WERI-Rb-1 (cell line): ENCODE measurements around the gene AP5S1.

Experiments
- DNase-seq: peaks from one replicate; pipeline ENCODE4 v3.0.0-alpha.2; 2020
- H3K27ac ChIP-seq: fragments of 250-450 bp; sonication (Bioruptor Pico); 2 replicates; pipeline ENCODE4 v1.5.1; 2020; ENCODE audit warnings: mild to moderate bottlenecking, moderate library complexity
- H3K27me3 ChIP-seq: fragments of 250-450 bp; sonication (Bioruptor Pico); 2 replicates; pipeline ENCODE4 v1.5.1; 2021; ENCODE audit warnings: mild to moderate bottlenecking, low read depth, moderate library complexity; ENCODE audit not compliant: insufficient read depth, severe bottlenecking
- H3K36me3 ChIP-seq: fragments of 250-450 bp; sonication (Bioruptor Pico); 2 replicates; pipeline ENCODE4 v1.5.1; 2020; ENCODE audit warnings: mild to moderate bottlenecking, moderate library complexity
- H3K4me3 ChIP-seq: 2 replicates; pipeline ENCODE4 v1.5.1; 2011; ENCODE audit warnings: low read depth, mild to moderate bottlenecking, control low read depth, low read length
- H3K9me3 ChIP-seq: fragments of 250-450 bp; sonication (Bioruptor Pico); 2 replicates; pipeline ENCODE4 v1.5.1; 2021; ENCODE audit warnings: mild to moderate bottlenecking, moderate library complexity; ENCODE audit not compliant: severe bottlenecking
- TF ChIP-seq, protein P1 (sequence below): IDR thresholded peaks from 2 replicates; pipeline ENCODE4 v1.5.1; 2011; ENCODE audit warnings: low read depth, mild to moderate bottlenecking, control low read depth, inconsistent platforms, low read length

Gene AP5S1

DNA sequence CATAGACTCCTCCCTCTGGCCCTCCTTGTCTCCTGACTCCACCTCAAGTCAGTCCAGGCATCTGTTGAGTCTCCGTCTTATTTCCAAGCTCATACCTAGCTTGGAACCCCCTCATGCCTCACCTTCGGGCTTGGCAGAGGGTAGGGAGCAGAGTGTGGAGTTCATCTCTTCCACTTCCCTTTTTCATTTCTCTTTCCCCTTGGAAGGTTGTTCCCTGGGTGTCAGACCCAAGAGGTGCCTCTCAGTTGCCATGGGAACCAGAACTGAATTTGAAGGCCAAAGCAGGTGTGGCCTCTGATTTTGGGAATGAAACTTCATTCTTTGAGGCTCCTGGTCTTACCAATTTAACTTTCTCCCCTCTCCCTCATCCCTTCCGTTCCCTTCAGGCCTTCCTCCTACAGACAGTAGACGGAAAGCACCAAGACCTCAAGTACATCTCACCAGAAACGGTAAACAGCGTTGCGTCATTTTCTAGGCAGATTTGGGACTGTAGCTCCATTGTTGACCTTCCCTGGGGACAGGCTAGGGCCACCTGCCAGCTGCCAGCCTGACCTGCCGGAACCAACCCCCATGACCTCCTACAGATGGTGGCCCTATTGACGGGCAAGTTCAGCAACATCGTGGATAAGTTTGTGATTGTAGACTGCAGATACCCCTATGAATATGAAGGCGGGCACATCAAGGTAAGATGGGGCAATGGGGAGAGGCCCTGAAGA is 17.7 kb upstream of the AP5S1 start:
- Histone ChIP-seq H3K27ac (no peak overlapping the region), H3K4me3 (no peak overlapping the region), H3K9me3 (no peaks in the 10 kb centered on the region), H3K27me3 (no peaks in the 10 kb centered on the region), H3K36me3 (peaks cover 66% of the 10 kb centered on the region)
- DNase-seq: no peak
- TF ChIP-seq, protein P1, sequence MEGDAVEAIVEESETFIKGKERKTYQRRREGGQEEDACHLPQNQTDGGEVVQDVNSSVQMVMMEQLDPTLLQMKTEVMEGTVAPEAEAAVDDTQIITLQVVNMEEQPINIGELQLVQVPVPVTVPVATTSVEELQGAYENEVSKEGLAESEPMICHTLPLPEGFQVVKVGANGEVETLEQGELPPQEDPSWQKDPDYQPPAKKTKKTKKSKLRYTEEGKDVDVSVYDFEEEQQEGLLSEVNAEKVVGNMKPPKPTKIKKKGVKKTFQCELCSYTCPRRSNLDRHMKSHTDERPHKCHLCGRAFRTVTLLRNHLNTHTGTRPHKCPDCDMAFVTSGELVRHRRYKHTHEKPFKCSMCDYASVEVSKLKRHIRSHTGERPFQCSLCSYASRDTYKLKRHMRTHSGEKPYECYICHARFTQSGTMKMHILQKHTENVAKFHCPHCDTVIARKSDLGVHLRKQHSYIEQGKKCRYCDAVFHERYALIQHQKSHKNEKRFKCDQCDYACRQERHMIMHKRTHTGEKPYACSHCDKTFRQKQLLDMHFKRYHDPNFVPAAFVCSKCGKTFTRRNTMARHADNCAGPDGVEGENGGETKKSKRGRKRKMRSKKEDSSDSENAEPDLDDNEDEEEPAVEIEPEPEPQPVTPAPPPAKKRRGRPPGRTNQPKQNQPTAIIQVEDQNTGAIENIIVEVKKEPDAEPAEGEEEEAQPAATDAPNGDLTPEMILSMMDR: no peak

DNA sequence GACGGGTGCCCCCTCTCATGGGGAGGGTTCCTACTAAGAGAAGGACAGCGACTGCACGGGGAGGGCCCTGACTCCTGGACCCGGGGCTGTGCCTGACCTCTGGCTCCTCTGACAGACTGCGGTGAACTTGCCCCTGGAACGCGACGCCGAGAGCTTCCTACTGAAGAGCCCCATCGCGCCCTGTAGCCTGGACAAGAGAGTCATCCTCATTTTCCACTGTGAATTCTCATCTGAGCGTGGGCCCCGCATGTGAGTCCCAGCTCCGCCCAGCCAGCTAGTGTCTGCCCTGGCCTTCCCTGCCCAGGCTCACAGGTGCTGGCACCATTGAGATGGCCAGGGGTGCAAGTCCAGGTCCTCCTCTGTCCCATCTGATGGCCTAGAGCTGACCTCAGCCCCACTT is 17.1 kb upstream of the AP5S1 start:
- Histone ChIP-seq H3K4me3 (no peak overlapping the region), H3K36me3 (peaks cover 63% of the 10 kb centered on the region), H3K27me3 (no peaks in the 10 kb centered on the region), H3K27ac (no peak overlapping the region), H3K9me3 (no peaks in the 10 kb centered on the region)
- DNase-seq: no peak
- TF ChIP-seq, protein P1: no peak

- TF ChIP-seq, protein P1: no peak
- Histone ChIP-seq H3K36me3 (peaks cover 58% of the 10 kb centered on the region), H3K9me3 (no peaks in the 10 kb centered on the region), H3K27ac (no peak overlapping the region), H3K27me3 (no peaks in the 10 kb centered on the region), H3K4me3 (no peak overlapping the region)
- no peak for DNase-seq
Measured at GRCh38 chr20:3803854-3804253, 16.5 kb upstream of the AP5S1 start.

DNA sequence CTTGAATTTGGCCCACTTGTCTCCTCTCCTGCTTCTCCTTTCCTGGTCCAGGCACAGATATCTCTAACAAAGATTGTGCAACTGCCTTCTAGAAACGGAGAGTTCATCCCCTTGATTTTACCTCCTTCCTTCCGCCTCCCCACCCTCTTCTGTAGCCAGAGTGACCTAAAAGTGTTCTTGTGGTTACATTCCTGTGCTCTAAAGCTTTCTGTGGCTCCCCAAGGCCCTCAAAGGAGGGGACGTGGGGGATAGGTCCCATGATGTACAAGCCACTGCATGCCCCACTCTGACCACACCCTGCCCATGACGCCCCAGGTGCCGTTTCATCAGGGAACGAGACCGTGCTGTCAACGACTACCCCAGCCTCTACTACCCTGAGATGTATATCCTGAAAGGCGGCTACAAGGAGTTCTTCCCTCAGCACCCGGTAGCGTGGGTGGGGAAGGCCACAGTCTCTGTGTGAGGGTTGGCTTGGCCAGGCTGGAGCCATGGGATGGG is 16.0 kb upstream of the AP5S1 start:
- H3K27me3 ChIP-seq: no peaks in the 10 kb centered on the region
- no peak for DNase-seq
- H3K36me3 ChIP-seq: peaks cover 57% of the 10 kb centered on the region
- TF ChIP-seq, protein P1: no peak
- H3K27ac ChIP-seq: no peak overlapping the region
- H3K9me3 ChIP-seq: no peaks in the 10 kb centered on the region
- H3K4me3 ChIP-seq: no peak overlapping the region

DNA sequence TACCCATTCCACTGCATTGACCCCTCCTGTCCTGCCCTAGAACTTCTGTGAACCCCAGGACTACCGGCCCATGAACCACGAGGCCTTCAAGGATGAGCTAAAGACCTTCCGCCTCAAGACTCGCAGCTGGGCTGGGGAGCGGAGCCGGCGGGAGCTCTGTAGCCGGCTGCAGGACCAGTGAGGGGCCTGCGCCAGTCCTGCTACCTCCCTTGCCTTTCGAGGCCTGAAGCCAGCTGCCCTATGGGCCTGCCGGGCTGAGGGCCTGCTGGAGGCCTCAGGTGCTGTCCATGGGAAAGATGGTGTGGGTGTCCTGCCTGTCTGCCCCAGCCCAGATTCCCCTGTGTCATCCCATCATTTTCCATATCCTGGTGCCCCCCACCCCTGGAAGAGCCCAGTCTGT is 15.6 kb upstream of the AP5S1 start:
- no peaks in the 10 kb centered on the region for H3K27me3 ChIP-seq
- TF ChIP-seq, protein P1: no peak
- H3K9me3 ChIP-seq: no peaks in the 10 kb centered on the region
- no peak overlapping the region for H3K27ac ChIP-seq
- peaks cover 57% of the 10 kb centered on the region for H3K36me3 ChIP-seq
- no peak overlapping the region for H3K4me3 ChIP-seq
- no peak for DNase-seq

GRCh38 chr20:3808544-3808943 is 11.8 kb upstream of the AP5S1 start:
- no peaks in the 10 kb centered on the region for H3K27me3 ChIP-seq
- TF ChIP-seq, protein P1: no peak
- H3K36me3 ChIP-seq: peaks cover 23% of the 10 kb centered on the region
- no peaks in the 10 kb centered on the region for H3K9me3 ChIP-seq
- H3K4me3 ChIP-seq: no peak overlapping the region
- H3K27ac ChIP-seq: no peak overlapping the region
- no peak for DNase-seq
